Naive thymus-derived CD4-positive, alpha-beta T cell (primary cell): ENCODE results near the gene HADHB. TPM values are rescaled to one million over a fixed set of nuclear protein-coding genes. Genes with fewer than 3 reads are reported as not detected.
"Not testable (repeated sequence)": the region's sequence is repeated elsewhere in the genome, so short reads cannot be mapped to it uniquely, and the experiment has no call there.

Source experiments
- ATAC-seq: fragments of 150-1000 bp; cut with Tn5 transposase; 2 replicates; pipeline ENCODE4 v1.10.0; 2021; ENCODE audit warnings: mild to moderate bottlenecking, moderate library complexity
- CTCF ChIA-PET: fragments of 350-600 bp; sonication (Branson Sonifier 250); formaldehyde crosslinking; loops from one replicate; lab custom pipeline; 2021; ENCODE audit warnings: antibody characterized with exemption; lab: Charles Lee
- POLR2A ChIA-PET: fragments of 350-600 bp; sonication (Branson Sonifier 250); formaldehyde crosslinking; loops from one replicate; lab custom pipeline; 2021; ENCODE audit warnings: antibody characterized with exemption, inconsistent platforms; lab: Charles Lee
- DNase-seq, 9 donors: peaks; one replicate each; pipeline versions ENCODE4 v3.0.0 to v3.0.0-alpha.2; 2020 to 2022; ENCODE audit warnings: mixed read lengths in 1 of 9
- H3K27ac ChIP-seq: one replicate; pipeline ENCODE4 v1.7.0; 2013; ENCODE audit warnings: mild to moderate bottlenecking, low read depth, low read length, moderate library complexity
- H3K27me3 ChIP-seq, 2 donors: one replicate each; pipeline ENCODE4 v1.7.0; 2013; ENCODE audit warnings: low read length in 2 of 2, mild to moderate bottlenecking in 2 of 2, moderate library complexity in 2 of 2; ENCODE audit not compliant: control insufficient read depth in 2 of 2, insufficient read depth in 2 of 2
- H3K36me3 ChIP-seq, 3 experiments: 1 replicate in 2 of 3; 2 replicates in 1 of 3; pipeline ENCODE4 v1.7.0; 2013; ENCODE audit warnings: low read length in 3 of 3, mild to moderate bottlenecking in 3 of 3, moderate library complexity in 1 of 3; ENCODE audit not compliant: insufficient read depth in 3 of 3, control insufficient read depth in 2 of 3
- H3K4me1 ChIP-seq, 2 donors: one replicate each; pipeline ENCODE4 v1.7.0; 2013; ENCODE audit warnings: low read length in 2 of 2, mild to moderate bottlenecking in 2 of 2, moderate library complexity in 1 of 2; ENCODE audit not compliant: control insufficient read depth in 2 of 2, insufficient read depth in 2 of 2
- H3K4me3 ChIP-seq: 2 replicates; pipeline ENCODE4 v1.7.0; 2013; ENCODE audit warnings: mild to moderate bottlenecking, low read length
- H3K9me3 ChIP-seq, 3 experiments: 1 replicate in 2 of 3; 2 replicates in 1 of 3; pipeline ENCODE4 v1.7.0; 2013; ENCODE audit warnings: low read length in 3 of 3; ENCODE audit not compliant: control insufficient read depth in 2 of 3
- H3K27ac Mint-ChIP-seq, 9 donors: one replicate each; pipeline ENCODE4 v1.8.0; 2020 to 2022; ENCODE audit warnings: mixed read lengths in 9 of 9, mild to moderate bottlenecking in 8 of 9, moderate library complexity in 5 of 9, inconsistent platforms in 2 of 9
- H3K27me3 Mint-ChIP-seq, 5 donors: one replicate each; pipeline ENCODE4 v1.8.0; 2021 to 2022; ENCODE audit warnings: mixed read lengths in 5 of 5, mild to moderate bottlenecking in 1 of 5
- H3K36me3 Mint-ChIP-seq, 5 donors: one replicate each; pipeline ENCODE4 v1.8.0; 2020 to 2022; ENCODE audit warnings: mixed read lengths in 5 of 5, mild to moderate bottlenecking in 3 of 5, inconsistent platforms in 1 of 5
- H3K4me1 Mint-ChIP-seq, 7 donors: one replicate each; pipeline ENCODE4 v1.8.0; 2020 to 2022; ENCODE audit warnings: mixed read lengths in 7 of 7, mild to moderate bottlenecking in 3 of 7, inconsistent platforms in 1 of 7
- H3K4me3 Mint-ChIP-seq, 10 donors: one replicate each; pipeline ENCODE4 v1.8.0; 2020 to 2022; ENCODE audit warnings: mild to moderate bottlenecking in 10 of 10, mixed read lengths in 10 of 10, moderate library complexity in 6 of 10, inconsistent platforms in 2 of 10
- H3K9me3 Mint-ChIP-seq, 11 donors: one replicate each; pipeline ENCODE4 v1.8.0; 2020 to 2022; ENCODE audit warnings: mixed read lengths in 11 of 11, mild to moderate bottlenecking in 4 of 11, inconsistent platforms in 1 of 11, moderate library complexity in 1 of 11
- intact Hi-C, 2 donors: fragments of 100-400 bp; cut with micrococcal nuclease; formaldehyde crosslinking; loops; one replicate each; pipeline ENCODE4 v1.15.1; 2023
- polyA plus RNA-seq, 2 donors: library from polyadenylated mRNA; unstranded; fragments of 300-500 nt; fragmentation: Illumina TruSeq; gene quantifications; one replicate each; pipeline ENCODE4 v1.2.3, GENCODE V29; 2021
- total RNA-seq, 6 experiments: library from RNA in 5 of 6; stranded (reverse) in 5 of 6; gene quantifications; 1 replicate in 5 of 6; 2 replicates in 1 of 6; pipeline ENCODE4 v1.2.3 and lab custom pipeline; 2021 to 2026

The HADHB gene
- total and polyA plus RNA-seq, 7 experiments from 2014 or later, result 38.1 to 112 (median 65.7) TPM

DNA sequence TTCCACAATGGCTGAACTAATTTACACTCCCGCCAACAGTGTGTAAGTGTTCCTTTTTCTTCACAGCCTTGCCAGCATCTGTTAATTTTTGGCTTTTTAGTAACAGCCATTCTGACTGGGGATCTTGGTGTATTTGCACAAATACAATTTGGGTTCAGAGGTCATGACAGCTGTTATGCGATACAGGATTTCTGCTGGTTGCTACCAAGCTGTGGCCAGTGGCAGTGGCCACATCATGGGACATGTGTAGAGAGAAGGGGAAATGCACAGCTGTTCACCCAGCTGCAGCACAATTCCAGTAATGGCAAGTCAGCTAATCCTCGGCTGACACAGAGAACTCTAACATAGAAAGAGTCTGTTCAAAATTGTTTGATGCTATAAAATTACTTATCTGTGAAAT lies 80.2 kb downstream of the HADHB start:
- H3K27me3 Mint-ChIP-seq, result peaks cover 0 to 5% (median 0%) of the 10 kb centered on the region in 5 donors
- POLR2A ChIA-PET, result no interaction called here

DNA sequence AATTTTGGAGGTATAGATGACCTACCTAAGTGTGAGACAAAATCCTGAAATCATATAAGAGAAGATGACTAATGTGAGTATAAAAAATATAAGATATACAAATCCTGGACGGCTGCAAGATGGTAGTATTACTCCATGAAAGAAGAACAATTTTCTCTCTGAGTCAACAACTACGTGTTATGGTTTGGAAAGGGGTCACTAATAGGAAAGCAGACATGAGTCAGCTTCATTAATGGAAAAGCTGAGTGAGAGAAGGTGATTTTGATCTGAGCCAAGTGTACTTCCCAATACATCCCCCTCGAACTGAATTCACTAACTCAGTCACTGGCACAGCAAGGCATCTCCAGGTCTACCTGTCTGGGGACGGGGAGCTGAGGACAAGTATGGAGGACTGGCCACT lies 81.1 kb downstream of the HADHB start:
- H3K27ac ChIP-seq, result no peak overlapping the region
- H3K9me3 Mint-ChIP-seq, result peaks cover 0 to 3% (median 0%) of the 10 kb centered on the region in 11 donors
- peaks cover 0 to 6% of the 10 kb centered on the region in 2 donors for H3K4me1 ChIP-seq

More for the DNA sequence above, 80.2 kb downstream of the HADHB start:
- ATAC-seq, result no peak
- CTCF ChIA-PET, result interaction anchor here (0.6 kb wide), 1 partner anchor 718 kb away, joined by 3 read pairs; no protein-coding TSS in a partner anchor
- intact Hi-C loops, result no loop called here
- DNase-seq, result no peak
- Histone ChIP-seq H3K9me3 (no peaks in the 10 kb centered on the region), H3K27me3 (no peaks in the 10 kb centered on the region), H3K36me3 (no peaks in the 10 kb centered on the region), H3K27ac (no peak overlapping the region), H3K4me1 (no peaks in the 10 kb centered on the region), H3K4me3 (no peak overlapping the region)
- H3K4me1 Mint-ChIP-seq, result peaks cover 3 to 14% (median 4%) of the 10 kb centered on the region in 7 donors
- H3K4me3 Mint-ChIP-seq, result no peak overlapping the region
- H3K27ac Mint-ChIP-seq, result no peak overlapping the region
- H3K36me3 Mint-ChIP-seq, result peaks cover 0 to 7% (median under 1%) of the 10 kb centered on the region in 5 donors
- peaks cover 0 to 3% (median 0%) of the 10 kb centered on the region in 11 donors for H3K9me3 Mint-ChIP-seq

DNA sequence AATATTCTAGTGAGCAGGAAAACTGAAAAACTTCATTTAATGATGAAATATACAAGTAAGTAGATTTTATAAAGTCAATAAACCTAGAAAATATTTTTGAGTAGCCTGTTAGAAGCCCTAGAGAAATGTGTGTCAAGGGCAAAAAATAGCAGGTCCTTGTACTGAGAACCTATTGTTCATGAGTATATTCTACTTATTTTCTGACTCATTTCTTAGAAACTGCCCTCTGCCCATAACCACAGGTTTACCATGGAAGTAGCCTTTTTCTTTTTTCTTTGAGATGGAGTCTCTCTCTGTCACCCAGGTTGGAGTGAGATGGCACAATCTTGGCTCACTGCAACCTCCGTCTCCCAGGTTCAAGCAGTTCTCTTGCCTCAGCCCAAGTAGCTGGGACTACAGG lies 81.8 kb downstream of the HADHB start:
- intact Hi-C loops, result no loop called here
- Histone ChIP-seq H3K4me1 (peaks cover 0 to 6% of the 10 kb centered on the region in 2 donors), H3K36me3 (no peaks in the 10 kb centered on the region), H3K27me3 (no peaks in the 10 kb centered on the region), H3K9me3 (no peaks in the 10 kb centered on the region), H3K4me3 (no peak overlapping the region), H3K27ac (no peak overlapping the region)
- ATAC-seq (no peak), DNase-seq (no peak)
- Mint-ChIP-seq H3K27me3 (no peaks in the 10 kb centered on the region), H3K4me1 (peaks cover 3 to 19% (median 9%) of the 10 kb centered on the region in 7 donors), H3K36me3 (peaks cover 0 to 4% (median 1%) of the 10 kb centered on the region in 5 donors), H3K4me3 (no peak overlapping the region), H3K27ac (peak overlapping the region in 1 of 9 donors; percentile 20), H3K9me3 (peaks cover 0 to 3% (median 0%) of the 10 kb centered on the region in 11 donors)
- ChIA-PET POLR2A (no interaction called here), CTCF (interaction anchor here (0.7 to 0.9 kb wide), 2 partner anchors 69 to 143 kb away, joined by 3 read pairs; no protein-coding TSS in a partner anchor)

More for the DNA sequence above, 81.1 kb downstream of the HADHB start:
- CTCF ChIA-PET, result no interaction called here
- H3K4me3 ChIP-seq, result no peak overlapping the region
- peaks cover 0 to 5% (median 0%) of the 10 kb centered on the region in 5 donors for H3K27me3 Mint-ChIP-seq
- no peaks in the 10 kb centered on the region for H3K9me3 ChIP-seq
- no peak overlapping the region for H3K4me3 Mint-ChIP-seq
- no peak for DNase-seq
- H3K4me1 Mint-ChIP-seq, result peaks cover 3 to 19% (median 9%) of the 10 kb centered on the region in 7 donors
- POLR2A ChIA-PET, result no interaction called here
- intact Hi-C loops, result no loop called here
- H3K36me3 Mint-ChIP-seq, result peaks cover 0 to 7% (median 1%) of the 10 kb centered on the region in 5 donors
- ATAC-seq, result no peak
- no peak overlapping the region for H3K27ac Mint-ChIP-seq
- H3K27me3 ChIP-seq, result no peaks in the 10 kb centered on the region
- no peaks in the 10 kb centered on the region for H3K36me3 ChIP-seq

DNA sequence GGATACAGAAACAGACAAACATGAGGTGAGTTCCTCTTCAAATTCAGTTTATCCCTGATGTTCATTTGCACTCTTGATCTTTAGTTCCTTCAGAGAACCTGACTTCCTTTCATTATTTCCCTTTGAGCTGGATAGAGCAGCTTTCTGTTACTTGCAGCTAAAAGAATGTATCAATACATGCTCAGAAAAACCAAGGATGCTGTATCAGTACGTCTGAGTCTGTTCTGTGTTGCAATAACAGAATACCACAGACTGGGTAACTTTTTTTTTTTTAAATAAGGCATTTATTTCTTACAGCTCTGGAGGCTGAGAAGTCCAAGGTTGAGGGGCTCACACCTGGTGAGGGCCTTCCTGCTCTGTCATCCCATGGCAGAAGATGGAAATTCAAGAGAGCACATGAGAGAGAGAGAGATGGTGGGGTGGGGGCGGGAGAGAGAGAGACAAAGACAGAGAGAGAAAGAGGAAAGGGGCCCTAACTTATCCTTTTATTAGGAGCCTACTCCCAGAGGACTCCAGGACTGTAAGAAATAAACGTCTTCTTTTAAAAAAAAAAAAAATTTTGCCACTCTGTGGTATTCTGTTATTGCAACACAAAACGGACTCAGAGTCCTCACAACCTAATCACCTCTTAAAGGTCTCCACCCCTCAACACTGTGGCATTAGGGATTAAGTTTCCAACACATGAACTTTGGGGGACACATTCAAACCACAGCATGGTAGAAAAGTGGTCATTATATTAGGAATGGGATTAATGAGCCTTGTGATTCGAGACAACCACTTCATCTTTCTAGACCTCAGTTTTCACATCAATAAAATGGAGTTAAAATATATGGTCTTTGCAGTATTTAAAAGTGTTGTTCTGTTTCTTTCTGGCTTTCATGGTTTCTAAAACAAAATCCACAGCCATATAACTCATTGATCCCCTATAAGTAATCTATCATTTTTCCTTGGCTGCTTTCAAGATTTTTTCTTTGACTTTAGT lies 82.8 kb downstream of the HADHB start:
- H3K27me3 Mint-ChIP-seq, result no peaks in the 10 kb centered on the region
- no peak for ATAC-seq
- H3K36me3 Mint-ChIP-seq, result peaks cover 0 to 4% (median 1%) of the 10 kb centered on the region in 5 donors
- H3K36me3 ChIP-seq, result no peaks in the 10 kb centered on the region
- H3K27me3 ChIP-seq, result no peaks in the 10 kb centered on the region
- no peak overlapping the region for H3K27ac Mint-ChIP-seq
- H3K9me3 ChIP-seq, result no peaks in the 10 kb centered on the region
- no peak overlapping the region for H3K4me3 ChIP-seq
- H3K27ac ChIP-seq, result no peak overlapping the region
- H3K4me3 Mint-ChIP-seq, result no peak overlapping the region
- peaks cover 0 to 6% of the 10 kb centered on the region in 2 donors for H3K4me1 ChIP-seq
- peaks cover 3 to 19% (median 9%) of the 10 kb centered on the region in 7 donors for H3K4me1 Mint-ChIP-seq
- intact Hi-C loops, result no loop called here
- ChIA-PET CTCF (interaction anchor here (0.6 to 0.9 kb wide), 4 partner anchors 70 to 367 kb away, joined by 3 to 4 read pairs (median 3); no protein-coding TSS in a partner anchor), POLR2A (interaction anchor here (0.6 to 1.6 kb wide), 2 partner anchors 12 to 18 kb away, joined by 3 read pairs; no protein-coding TSS in a partner anchor)
- DNase-seq, result no peak
- H3K9me3 Mint-ChIP-seq, result peaks cover 0 to 3% (median 0%) of the 10 kb centered on the region in 11 donors

DNA sequence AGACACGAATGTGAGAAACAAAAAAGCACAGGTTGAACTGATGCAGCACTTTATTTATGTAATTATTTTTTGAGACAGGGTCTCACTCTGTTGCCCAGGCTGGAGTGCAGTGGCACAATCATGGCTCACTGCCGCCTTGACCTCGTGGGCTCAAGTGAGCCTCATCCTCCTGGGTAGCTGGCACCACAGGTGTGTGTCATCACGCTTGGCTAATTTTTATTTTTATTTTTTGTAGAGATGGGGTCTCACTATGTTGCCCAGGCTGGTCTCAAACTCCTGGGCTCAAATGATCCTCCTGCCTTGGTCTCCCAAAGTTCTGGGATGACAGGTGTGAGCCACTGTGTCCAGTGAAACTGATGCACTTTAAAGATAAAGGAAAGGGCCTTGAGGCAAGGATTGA lies 84.3 kb downstream of the HADHB start:
- H3K27ac Mint-ChIP-seq, H3K9me3 Mint-ChIP-seq, DNase-seq, H3K36me3 ChIP-seq, ATAC-seq, H3K4me3 Mint-ChIP-seq, intact Hi-C loops, H3K9me3 ChIP-seq, H3K27ac ChIP-seq, H3K4me1 ChIP-seq, H3K27me3 ChIP-seq, H3K27me3 Mint-ChIP-seq, H3K36me3 Mint-ChIP-seq, H3K4me3 ChIP-seq: not testable (repeated sequence)
- CTCF ChIA-PET, result interaction anchor here (1.3 kb wide), 1 partner anchor 31 kb away, joined by 4 read pairs; no protein-coding TSS in a partner anchor
- H3K4me1 Mint-ChIP-seq, result peaks cover 3 to 19% (median 9%) of the 10 kb centered on the region in 7 donors
- POLR2A ChIA-PET, result interaction anchor here (1.6 kb wide), 1 partner anchor 16 kb away, joined by 3 read pairs; no protein-coding TSS in a partner anchor

DNA sequence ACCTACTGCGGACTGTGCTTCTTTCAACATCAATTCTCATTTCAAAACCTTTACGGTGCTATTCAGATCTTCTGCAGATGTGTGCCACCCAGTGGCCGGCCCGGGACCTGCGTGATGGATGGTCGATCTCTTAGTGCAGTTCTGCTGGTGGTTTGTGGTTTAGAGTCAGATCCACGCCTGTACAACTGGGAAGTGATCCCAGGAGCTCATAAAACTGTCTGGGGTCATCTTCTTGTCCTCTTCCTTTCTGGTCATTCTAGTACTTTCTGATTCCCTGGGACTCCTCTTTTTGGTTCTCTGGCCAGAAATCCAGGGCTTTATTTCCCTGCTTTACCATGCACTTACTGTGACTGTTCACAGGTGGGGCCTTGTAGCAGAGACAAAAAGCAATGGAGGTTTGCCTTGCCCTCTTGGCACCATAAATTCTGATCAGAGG lies 85.4 kb downstream of the HADHB start:
- peaks cover 3 to 19% (median 9%) of the 10 kb centered on the region in 7 donors for H3K4me1 Mint-ChIP-seq
- intact Hi-C loops, result loop anchor here (1.0 to 5.0 kb wide), 11 partner anchors 15 to 379 kb away; partner anchors contain the start of genes HADHA (in 2 of the 2) and HADHB (in 2 of the 2)
- H3K27ac ChIP-seq, result no peak overlapping the region
- H3K4me3 ChIP-seq, result no peak overlapping the region
- no peaks in the 10 kb centered on the region for H3K9me3 Mint-ChIP-seq
- DNase-seq, result peak; percentile 62 to 81 (median 76)
- ChIA-PET POLR2A (no interaction called here), CTCF (interaction anchor here (0.6 to 2.3 kb wide), 7 partner anchors 20 to 339 kb away, joined by 3 to 6 read pairs (median 4); partner anchors contain the start of genes HADHA and HADHB)
- no peaks in the 10 kb centered on the region for H3K27me3 ChIP-seq
- peaks cover 0 to 6% of the 10 kb centered on the region in 2 donors for H3K4me1 ChIP-seq
- H3K36me3 Mint-ChIP-seq, result peaks cover 0 to 3% (median 0%) of the 10 kb centered on the region in 5 donors
- peak; percentile 99 for ATAC-seq
- no peaks in the 10 kb centered on the region for H3K9me3 ChIP-seq
- H3K36me3 ChIP-seq, result no peaks in the 10 kb centered on the region
- H3K27ac Mint-ChIP-seq, result peak overlapping the region in 3 of 9 donors; percentile 19 to 58 (median 25)
- H3K4me3 Mint-ChIP-seq, result peak overlapping the region in 4 of 10 donors; percentile 6 to 41 (median 19)
- H3K27me3 Mint-ChIP-seq, result peaks cover 0 to 4% (median 0%) of the 10 kb centered on the region in 5 donors
